ENCODE data around the gene CORO6. TPM values are rescaled to one million over a fixed set of nuclear protein-coding genes. Genes with fewer than 3 reads are reported as not detected.
A peak's percentile ranks its signal among the peaks of the same experiment; 100 is the strongest.

Gene CORO6
- polyA plus RNA-seq, 2 donors: 12.6 to 22.5 TPM

DNA sequence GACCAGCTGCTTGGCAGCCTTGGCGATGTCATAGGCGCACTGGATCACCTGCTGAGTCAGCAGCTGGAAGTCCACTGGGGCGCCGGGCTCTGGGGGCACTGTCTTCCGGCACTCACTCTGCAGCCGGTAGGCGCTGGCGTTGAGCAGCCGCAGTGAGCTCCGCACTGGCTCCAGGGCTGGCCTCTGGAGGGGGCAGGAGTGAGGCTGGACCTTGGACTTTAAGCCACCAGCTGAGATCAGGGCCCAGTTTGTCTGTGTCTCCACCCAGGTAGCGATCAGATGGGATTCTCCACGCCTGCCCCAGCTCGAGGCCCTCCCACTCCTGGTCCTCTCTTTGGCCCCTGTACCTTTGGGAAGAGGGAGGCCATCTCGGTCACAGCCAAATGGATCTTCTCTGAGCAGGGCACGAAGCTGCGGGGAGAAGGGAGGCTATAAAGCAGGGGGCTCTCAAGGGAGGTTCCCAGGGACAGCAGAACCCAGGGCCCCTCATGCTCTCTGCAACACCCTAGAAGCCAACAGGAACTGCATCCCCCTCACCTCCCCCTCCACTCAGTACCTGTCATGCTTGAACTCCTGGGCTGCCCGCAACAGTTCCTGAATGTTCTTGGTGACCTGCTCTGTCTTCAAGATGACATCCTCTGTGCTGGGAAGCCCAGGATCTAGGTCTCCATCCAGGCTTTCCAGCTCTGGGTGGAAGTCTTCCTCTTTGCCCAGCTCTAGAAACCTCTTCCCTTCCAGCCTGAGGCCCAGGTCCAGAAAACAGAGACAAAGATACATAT lies 47.8 kb downstream of the CORO6 start:
- 79 to 83% methylated on average over 17 of the region's 17 CpGs for WGBS, 2 donors
- Histone ChIP-seq H3K36me3 (ENCODE audit: control insufficient read depth in 2 of 2, insufficient read depth in 2 of 2, low read length in 1 of 2) (peaks cover 8 to 47% of the 10 kb centered on the region in 2 donors), H3K4me3 (ENCODE audit: low read depth in 1 of 2, low read length in 2 of 2) (no peak overlapping the region), H3K9me3 (ENCODE audit: control insufficient read depth in 2 of 2, insufficient read depth in 1 of 2, low read depth in 1 of 2, low read length in 1 of 2) (no peaks in the 10 kb centered on the region), H3K27ac (ENCODE audit: low read depth in 2 of 2, low read length in 1 of 2) (no peak overlapping the region), H3K27me3 (ENCODE audit: control insufficient read depth in 1 of 2, insufficient read depth in 2 of 2, low read length in 2 of 2) (no peaks in the 10 kb centered on the region), H3K4me1 (ENCODE audit: control insufficient read depth in 2 of 2, insufficient read depth in 2 of 2, low read length in 1 of 2) (peaks cover 3 to 10% of the 10 kb centered on the region in 2 donors)

GRCh38 chr17:29573871-29574731 lies 48.6 kb downstream of the CORO6 start:
- 81 to 82% methylated on average over 14 of the region's 14 CpGs for WGBS, 2 donors
- no peak overlapping the region for H3K4me3 ChIP-seq (ENCODE audit: low read depth in 1 of 2, low read length in 2 of 2)
- peaks cover 8 to 45% of the 10 kb centered on the region in 2 donors for H3K36me3 ChIP-seq (ENCODE audit: control insufficient read depth in 2 of 2, insufficient read depth in 2 of 2, low read length in 1 of 2)
- H3K4me1 ChIP-seq (ENCODE audit: control insufficient read depth in 2 of 2, insufficient read depth in 2 of 2, low read length in 1 of 2): peaks cover 3 to 13% of the 10 kb centered on the region in 2 donors
- H3K27ac ChIP-seq (ENCODE audit: low read depth in 2 of 2, low read length in 1 of 2): no peak overlapping the region
- H3K27me3 ChIP-seq (ENCODE audit: control insufficient read depth in 1 of 2, insufficient read depth in 2 of 2, low read length in 2 of 2): no peaks in the 10 kb centered on the region
- H3K9me3 ChIP-seq (ENCODE audit: control insufficient read depth in 2 of 2, insufficient read depth in 1 of 2, low read depth in 1 of 2, low read length in 1 of 2): no peaks in the 10 kb centered on the region

GRCh38 chr17:29573558-29573869 lies 49.2 kb downstream of the CORO6 start:
- H3K27me3 ChIP-seq (ENCODE audit: control insufficient read depth in 1 of 2, insufficient read depth in 2 of 2, low read length in 2 of 2): no peaks in the 10 kb centered on the region
- H3K27ac ChIP-seq (ENCODE audit: low read depth in 2 of 2, low read length in 1 of 2): no peak overlapping the region
- peaks cover 8 to 39% of the 10 kb centered on the region in 2 donors for H3K36me3 ChIP-seq (ENCODE audit: control insufficient read depth in 2 of 2, insufficient read depth in 2 of 2, low read length in 1 of 2)
- 78 to 80% methylated on average over 6 of the region's 6 CpGs for WGBS, 2 donors
- H3K9me3 ChIP-seq (ENCODE audit: control insufficient read depth in 2 of 2, insufficient read depth in 1 of 2, low read depth in 1 of 2, low read length in 1 of 2): no peaks in the 10 kb centered on the region
- H3K4me3 ChIP-seq (ENCODE audit: low read depth in 1 of 2, low read length in 2 of 2): no peak overlapping the region
- peaks cover 3 to 15% of the 10 kb centered on the region in 2 donors for H3K4me1 ChIP-seq (ENCODE audit: control insufficient read depth in 2 of 2, insufficient read depth in 2 of 2, low read length in 1 of 2)

GRCh38 chr17:29572691-29573557 lies 49.8 kb downstream of the CORO6 start:
- Histone ChIP-seq H3K27ac (ENCODE audit: low read depth in 2 of 2, low read length in 1 of 2) (no peak overlapping the region), H3K27me3 (ENCODE audit: control insufficient read depth in 1 of 2, insufficient read depth in 2 of 2, low read length in 2 of 2) (no peaks in the 10 kb centered on the region), H3K36me3 (ENCODE audit: control insufficient read depth in 2 of 2, insufficient read depth in 2 of 2, low read length in 1 of 2) (peaks cover 8 to 33% of the 10 kb centered on the region in 2 donors), H3K9me3 (ENCODE audit: control insufficient read depth in 2 of 2, insufficient read depth in 1 of 2, low read depth in 1 of 2, low read length in 1 of 2) (no peaks in the 10 kb centered on the region), H3K4me3 (ENCODE audit: low read depth in 1 of 2, low read length in 2 of 2) (peak overlapping the region in 1 of 2 donors; percentile 16), H3K4me1 (ENCODE audit: control insufficient read depth in 2 of 2, insufficient read depth in 2 of 2, low read length in 1 of 2) (peaks cover 3 to 15% of the 10 kb centered on the region in 2 donors)
- 35 to 37% methylated on average over 56 to 62 of the region's 62 CpGs for WGBS, 2 donors

- peak overlapping the region in 1 of 2 donors; percentile 9 for H3K27ac ChIP-seq (ENCODE audit: low read depth in 2 of 2, low read length in 1 of 2)
- peak overlapping the region in 1 of 2 donors; percentile 16 for H3K4me3 ChIP-seq (ENCODE audit: low read depth in 1 of 2, low read length in 2 of 2)
- WGBS, 2 donors: 43 to 47% methylated on average over 30 of the region's 30 CpGs
- peaks cover 8 to 29% of the 10 kb centered on the region in 2 donors for H3K36me3 ChIP-seq (ENCODE audit: control insufficient read depth in 2 of 2, insufficient read depth in 2 of 2, low read length in 1 of 2)
- H3K4me1 ChIP-seq (ENCODE audit: control insufficient read depth in 2 of 2, insufficient read depth in 2 of 2, low read length in 1 of 2): peaks cover 3 to 13% of the 10 kb centered on the region in 2 donors
- H3K9me3 ChIP-seq (ENCODE audit: control insufficient read depth in 2 of 2, insufficient read depth in 1 of 2, low read depth in 1 of 2, low read length in 1 of 2): no peaks in the 10 kb centered on the region
- no peaks in the 10 kb centered on the region for H3K27me3 ChIP-seq (ENCODE audit: control insufficient read depth in 1 of 2, insufficient read depth in 2 of 2, low read length in 2 of 2)
These were observed 50.6 kb downstream of the CORO6 start for GRCh38 chr17:29571883-29572681.

- Histone ChIP-seq H3K4me3 (ENCODE audit: low read depth in 1 of 2, low read length in 2 of 2) (no peak overlapping the region), H3K36me3 (ENCODE audit: control insufficient read depth in 2 of 2, insufficient read depth in 2 of 2, low read length in 1 of 2) (peaks cover 8 to 23% of the 10 kb centered on the region in 2 donors), H3K4me1 (ENCODE audit: control insufficient read depth in 2 of 2, insufficient read depth in 2 of 2, low read length in 1 of 2) (peaks cover 3 to 13% of the 10 kb centered on the region in 2 donors), H3K27me3 (ENCODE audit: control insufficient read depth in 1 of 2, insufficient read depth in 2 of 2, low read length in 2 of 2) (no peaks in the 10 kb centered on the region), H3K9me3 (ENCODE audit: control insufficient read depth in 2 of 2, insufficient read depth in 1 of 2, low read depth in 1 of 2, low read length in 1 of 2) (no peaks in the 10 kb centered on the region), H3K27ac (ENCODE audit: low read depth in 2 of 2, low read length in 1 of 2) (no peak overlapping the region)
- WGBS, 2 donors: 83 to 88% methylated on average over 6 of the region's 6 CpGs
These were observed 51.2 kb downstream of the CORO6 start for GRCh38 chr17:29571486-29571882.

DNA sequence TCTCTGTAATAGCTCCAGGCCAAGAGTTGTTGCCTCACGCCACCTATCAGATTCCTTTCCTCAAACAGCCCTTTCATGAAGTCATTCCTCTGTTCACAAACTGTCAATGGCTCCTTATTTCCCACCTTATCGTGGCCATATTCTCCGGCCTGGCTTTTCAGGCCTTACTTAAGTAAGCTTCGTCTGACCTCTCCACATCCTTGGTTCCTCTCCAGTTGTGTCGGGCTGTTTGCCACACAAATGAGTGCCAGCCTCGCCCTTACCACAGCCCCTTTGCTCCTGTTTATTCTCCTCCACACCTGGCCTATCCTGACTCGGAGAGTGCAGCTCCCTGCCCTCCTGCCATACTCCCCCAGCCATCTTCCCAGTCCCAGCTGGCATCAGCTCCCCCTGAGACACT lies 52.2 kb downstream of the CORO6 start:
- Histone ChIP-seq H3K4me3 (ENCODE audit: low read depth in 1 of 2, low read length in 2 of 2) (no peak overlapping the region), H3K4me1 (ENCODE audit: control insufficient read depth in 2 of 2, insufficient read depth in 2 of 2, low read length in 1 of 2) (peaks cover 3 to 22% of the 10 kb centered on the region in 2 donors), H3K36me3 (ENCODE audit: control insufficient read depth in 2 of 2, insufficient read depth in 2 of 2, low read length in 1 of 2) (peaks cover 6 to 14% of the 10 kb centered on the region in 2 donors), H3K9me3 (ENCODE audit: control insufficient read depth in 2 of 2, insufficient read depth in 1 of 2, low read depth in 1 of 2, low read length in 1 of 2) (no peaks in the 10 kb centered on the region), H3K27ac (ENCODE audit: low read depth in 2 of 2, low read length in 1 of 2) (no peak overlapping the region), H3K27me3 (ENCODE audit: control insufficient read depth in 1 of 2, insufficient read depth in 2 of 2, low read length in 2 of 2) (no peaks in the 10 kb centered on the region)
- 61 to 75% methylated on average over 7 of the region's 7 CpGs for WGBS, 2 donors

DNA sequence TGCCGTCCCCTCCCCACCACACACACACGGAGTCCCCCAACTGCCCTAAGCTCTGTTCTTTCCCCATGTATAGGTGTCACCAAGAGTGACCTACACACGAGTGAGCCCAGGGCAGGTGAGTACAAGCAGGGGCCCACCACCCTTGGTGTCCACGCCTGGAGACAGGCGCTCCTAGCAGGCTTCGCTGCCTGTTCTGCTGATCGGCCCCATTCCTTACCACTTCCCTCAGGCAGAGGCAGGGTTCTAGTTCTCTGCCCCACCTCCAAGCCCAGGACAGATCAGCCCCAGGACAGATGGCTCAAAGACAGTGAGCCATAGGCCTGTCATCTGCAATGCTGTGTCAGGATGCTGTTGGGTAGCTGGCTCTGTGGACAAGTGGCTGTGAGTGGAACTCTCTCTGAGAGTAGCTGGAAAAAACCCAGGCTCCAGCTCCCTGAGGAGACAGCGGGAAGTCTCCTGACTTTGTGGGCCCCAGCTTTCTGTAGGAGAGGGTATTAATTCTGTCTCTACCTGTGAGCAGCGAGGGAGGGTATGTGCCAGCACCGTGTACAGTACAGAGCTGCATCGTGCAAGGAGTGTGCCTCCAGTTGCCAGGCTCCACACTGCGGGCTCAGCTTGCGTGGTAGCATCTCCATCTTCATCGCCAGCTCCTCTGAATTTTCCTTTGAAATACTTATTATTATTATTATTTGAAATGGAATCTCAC lies 53.3 kb downstream of the CORO6 start:
- WGBS, 2 donors: 53 to 54% methylated on average over 14 of the region's 14 CpGs
- Histone ChIP-seq H3K27ac (ENCODE audit: low read depth in 2 of 2, low read length in 1 of 2) (peak overlapping the region; percentile 90), H3K9me3 (ENCODE audit: control insufficient read depth in 2 of 2, insufficient read depth in 1 of 2, low read depth in 1 of 2, low read length in 1 of 2) (no peaks in the 10 kb centered on the region), H3K36me3 (ENCODE audit: control insufficient read depth in 2 of 2, insufficient read depth in 2 of 2, low read length in 1 of 2) (peaks cover 2 to 4% of the 10 kb centered on the region in 2 donors), H3K4me3 (ENCODE audit: low read depth in 1 of 2, low read length in 2 of 2) (peak overlapping the region; percentile 71), H3K27me3 (ENCODE audit: control insufficient read depth in 1 of 2, insufficient read depth in 2 of 2, low read length in 2 of 2) (no peaks in the 10 kb centered on the region), H3K4me1 (ENCODE audit: control insufficient read depth in 2 of 2, insufficient read depth in 2 of 2, low read length in 1 of 2) (peaks cover 3 to 23% of the 10 kb centered on the region in 2 donors)

Data from esophagus (tissue), 2 donors.